Sciatic nerve (tissue), 2 donors: Measurements from ENCODE around the gene VAT1L. TPM values are rescaled to one million over a fixed set of nuclear protein-coding genes. Genes with fewer than 3 reads are reported as not detected.
"Not testable (repeated sequence)": the region's sequence is repeated elsewhere in the genome, so short reads cannot be mapped to it uniquely, and the experiment has no call there.

Experiments used
- ATAC-seq: fragments of 200-7000 bp; cut with Tn5 transposase; one replicate; pipeline ENCODE4 v1.9.1; 2020; ENCODE audit warnings: mild to moderate bottlenecking, moderate library complexity
- DNase-seq: peaks from one replicate; pipeline ENCODE4 v3.0.0-alpha.2; 2020; ENCODE audit warnings: low spot score
- intact Hi-C: fragments of 100-400 bp; cut with DNase I; formaldehyde crosslinking; loops from one replicate; pipeline ENCODE4 v1.14.2; 2022
- total RNA-seq: library from RNA; stranded (reverse); fragmentation: NEBNext Ultra II Directional; extraction: Animal tissue kit (Norgen Biotek cat#: 25700); gene quantifications from one replicate; pipeline ENCODE4 v1.2.1, GENCODE V29; 2021
- donor health status: DM: no; HTN: no; CAD: no.
- donor health status: DM: no; HTN: no; CAD: no.

Gene VAT1L
- total RNA-seq, 1 donor from 2014 or later = 36.1 TPM

DNA sequence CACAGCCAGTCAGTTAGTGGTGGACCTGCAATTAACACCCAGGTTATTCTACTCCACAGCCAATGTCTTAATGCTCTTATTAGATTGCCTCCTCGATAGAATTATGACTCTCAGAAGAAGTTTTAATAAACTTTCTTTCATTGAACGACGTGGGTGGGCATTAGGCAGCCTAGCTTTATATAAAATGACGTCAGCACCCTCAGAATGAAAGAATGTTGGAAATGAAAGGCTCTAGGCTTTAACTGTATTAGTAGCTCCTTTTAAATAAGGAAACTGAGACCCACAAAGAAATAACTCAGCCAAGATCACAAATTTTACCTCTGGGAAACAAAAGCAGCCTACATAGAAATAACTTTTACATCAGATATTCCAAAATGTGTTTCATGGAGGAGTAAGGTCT lies 142.7 kb downstream of the VAT1L start:
- ATAC-seq (no peak), DNase-seq (no peak)
- intact Hi-C loops = no loop called here

DNA sequence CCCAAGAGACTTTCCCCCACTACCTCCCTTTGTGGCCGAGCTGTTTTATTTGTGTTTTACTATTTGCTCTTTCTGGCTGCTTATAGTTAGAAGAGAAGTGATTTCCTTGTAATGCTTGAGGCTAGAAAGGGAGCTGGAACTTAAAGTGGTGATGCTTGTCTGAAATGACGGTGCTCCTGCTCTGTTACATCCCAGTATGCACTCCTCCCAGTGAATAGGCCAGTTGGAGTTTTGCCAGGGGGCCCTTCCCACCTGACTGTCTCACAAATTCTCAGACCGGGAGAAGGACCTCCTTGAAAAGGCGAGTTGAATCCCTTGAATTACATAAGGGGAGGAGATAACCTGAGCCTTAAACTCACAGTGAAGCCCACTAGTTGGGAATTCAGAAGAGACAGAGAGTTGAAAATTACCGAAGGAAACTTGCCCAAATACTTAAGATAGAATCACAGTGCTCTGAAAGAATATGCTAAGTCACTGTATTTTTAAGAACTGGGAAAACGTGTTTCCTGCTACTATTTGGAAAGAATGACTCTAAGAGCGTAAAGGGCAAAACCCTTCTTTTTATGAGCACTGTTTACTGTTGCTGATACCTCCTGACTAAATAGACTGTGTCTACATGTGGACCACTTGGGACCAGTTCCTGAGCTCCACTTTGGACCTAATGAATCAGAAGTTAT lies 149.2 kb downstream of the VAT1L start:
- ATAC-seq = peak; percentile 65
- intact Hi-C loops = no loop called here
- DNase-seq = peak; percentile 63

DNA sequence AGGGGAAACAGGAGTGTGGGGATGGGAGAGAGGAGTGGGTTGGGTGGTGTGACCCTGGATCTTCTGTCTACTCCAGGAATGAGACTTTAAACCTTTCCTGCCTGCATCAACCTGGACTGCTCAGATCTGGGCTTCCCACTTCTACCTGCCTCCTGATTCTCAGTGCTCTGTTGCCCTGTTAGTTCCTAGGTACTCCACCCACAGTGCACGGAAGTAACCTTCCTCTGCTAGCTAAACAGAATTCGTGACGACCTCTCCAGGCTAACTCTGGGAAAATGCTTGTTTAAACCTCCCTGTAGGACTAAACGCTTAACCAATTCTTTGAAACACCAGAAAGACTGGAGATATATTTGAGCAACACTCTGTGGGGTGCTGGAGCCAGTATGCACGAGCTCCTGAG lies 150.5 kb downstream of the VAT1L start:
- ATAC-seq = no peak
- no peak for DNase-seq
- intact Hi-C loops = no loop called here

DNA sequence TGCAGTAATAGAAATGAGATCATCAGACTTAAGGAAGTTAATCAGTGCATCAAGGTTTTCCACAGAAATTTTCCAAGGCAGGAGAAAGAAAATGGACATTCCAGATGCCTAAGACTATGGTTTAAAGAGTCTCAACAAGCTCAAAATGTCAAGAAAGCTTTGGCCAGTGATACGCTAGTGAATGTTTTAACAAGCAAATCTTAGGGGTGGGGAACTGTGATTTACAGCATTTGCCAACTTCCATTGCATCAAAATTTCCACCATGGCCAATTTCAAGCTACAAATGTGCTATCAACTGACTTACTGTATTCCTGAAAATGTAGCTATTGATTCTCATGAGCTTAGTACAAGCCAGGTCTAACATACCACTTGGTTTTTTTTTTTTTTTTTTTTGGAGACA lies 151.6 kb downstream of the VAT1L start:
- intact Hi-C loops = no loop called here
- DNase-seq (no peak), ATAC-seq (no peak)

DNA sequence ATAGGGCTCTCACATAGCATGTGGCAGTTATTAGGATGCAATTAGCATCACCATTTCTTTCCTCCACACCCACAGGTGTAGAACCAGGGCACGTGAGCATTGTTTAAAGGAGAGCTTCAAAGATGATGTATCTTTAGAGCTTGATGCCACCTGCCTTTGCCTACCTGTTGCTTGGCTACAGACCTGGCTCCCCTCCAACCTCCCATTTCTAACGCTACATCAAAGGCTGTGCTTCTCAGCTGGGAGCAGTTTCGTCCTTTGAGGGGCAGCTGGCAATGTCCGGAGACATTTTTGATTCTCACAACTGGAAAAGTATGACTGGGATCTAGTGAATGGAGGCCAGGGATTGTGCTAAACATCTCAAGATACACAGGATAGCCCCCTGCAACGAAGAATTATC lies 155.4 kb downstream of the VAT1L start:
- intact Hi-C loops = no loop called here
- no peak for ATAC-seq
- DNase-seq = no peak

DNA sequence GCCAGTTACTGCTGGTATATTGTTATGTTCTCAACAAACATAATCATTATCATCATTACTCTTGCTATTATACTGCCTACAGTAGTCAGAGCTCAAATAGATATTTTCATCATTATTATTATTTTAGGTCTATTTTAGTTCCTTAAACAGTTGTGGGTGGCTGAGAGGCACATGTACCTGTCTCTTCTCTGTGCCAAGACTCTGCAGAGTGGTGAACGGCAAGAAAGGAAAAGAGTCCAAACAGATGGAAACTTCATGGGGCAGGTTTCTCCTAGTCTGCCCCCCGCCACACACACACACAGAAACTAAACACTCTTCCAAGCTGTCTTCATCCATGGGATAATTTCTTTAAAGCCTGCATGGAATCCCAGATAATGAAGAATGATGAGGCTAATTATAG lies 156.3 kb downstream of the VAT1L start:
- DNase-seq (no peak), ATAC-seq (no peak)
- intact Hi-C loops = no loop called here

DNA sequence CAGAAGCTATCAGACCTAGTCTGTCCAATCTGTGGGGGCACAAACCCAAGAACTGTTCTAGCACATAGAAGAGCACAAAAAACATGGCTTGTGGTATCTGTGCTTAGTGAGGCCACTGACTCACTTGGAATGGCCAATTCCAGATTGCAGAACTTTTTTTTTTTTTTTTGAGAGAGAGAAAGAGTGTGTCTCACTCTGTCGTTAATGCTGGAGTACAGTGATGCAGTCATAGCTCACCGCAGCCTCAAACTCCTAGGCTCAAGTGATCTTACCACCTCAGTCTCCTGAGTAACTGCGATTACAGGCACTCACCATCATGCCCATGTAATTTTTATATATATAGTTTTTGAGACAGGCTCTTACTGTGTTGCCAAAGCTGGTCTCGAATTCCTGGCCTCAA lies 156.8 kb downstream of the VAT1L start:
- DNase-seq (no peak), ATAC-seq (no peak)
- intact Hi-C loops = no loop called here

DNA sequence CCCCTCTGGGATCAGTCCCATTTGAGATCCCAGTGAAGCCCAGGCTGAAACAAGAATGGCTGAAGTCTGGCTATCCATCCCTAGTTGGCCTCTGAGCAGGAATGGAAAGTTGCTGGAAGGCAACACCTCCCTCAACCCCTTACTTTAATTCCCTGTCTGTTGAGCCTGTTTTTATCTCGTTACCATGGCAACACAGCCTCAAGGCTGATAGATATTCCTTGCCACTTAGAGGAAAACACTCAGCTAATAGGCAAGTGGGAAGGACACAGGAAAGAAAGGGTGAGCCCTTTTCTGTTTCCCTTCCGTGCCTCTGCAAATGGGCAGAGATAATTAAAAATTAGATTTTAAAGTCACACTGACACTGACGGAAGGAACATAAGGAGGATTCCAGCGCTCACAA lies 158.5 kb downstream of the VAT1L start:
- intact Hi-C loops = no loop called here
- DNase-seq (no peak), ATAC-seq (no peak)

DNA sequence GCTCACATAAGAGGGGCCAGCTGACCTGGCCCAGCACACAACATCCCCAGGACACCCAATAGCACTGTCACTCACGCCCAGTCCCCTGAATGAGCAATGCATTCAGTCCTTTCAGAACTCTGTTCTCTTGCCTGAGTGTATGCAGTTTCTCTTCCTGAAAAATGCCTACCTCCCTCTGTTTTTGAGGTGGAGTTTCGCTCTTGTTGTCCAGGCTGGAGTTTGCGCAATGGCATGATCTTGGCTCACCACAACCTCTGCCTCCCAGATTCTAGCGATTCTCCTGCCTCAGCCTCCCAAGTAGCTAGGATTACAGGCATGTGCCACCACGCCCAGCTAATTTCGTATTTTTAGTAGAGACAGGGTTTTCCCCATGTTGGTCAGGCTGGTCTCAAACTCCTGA lies 159.2 kb downstream of the VAT1L start:
- ATAC-seq, DNase-seq, intact Hi-C loops: not testable (repeated sequence)

DNA sequence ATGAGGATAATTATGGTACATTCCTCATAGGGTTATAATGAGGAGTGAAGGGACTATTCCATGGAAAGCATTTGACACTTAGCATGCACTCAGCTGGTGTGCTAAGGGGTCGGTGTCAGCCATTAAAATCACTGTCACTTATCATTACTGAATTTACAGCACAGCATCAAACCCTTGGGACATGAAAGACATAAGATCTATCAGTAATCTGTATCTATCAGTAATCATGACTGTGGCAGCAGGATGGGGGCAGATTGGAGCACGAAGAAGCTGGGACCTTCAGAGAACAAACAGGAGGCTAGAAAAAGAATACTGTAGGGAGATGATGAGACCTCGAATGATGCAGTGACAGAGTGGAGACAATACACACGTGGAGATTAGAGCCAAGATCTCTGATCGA lies 160.5 kb downstream of the VAT1L start:
- DNase-seq (no peak), ATAC-seq (no peak)
- intact Hi-C loops = no loop called here

DNA sequence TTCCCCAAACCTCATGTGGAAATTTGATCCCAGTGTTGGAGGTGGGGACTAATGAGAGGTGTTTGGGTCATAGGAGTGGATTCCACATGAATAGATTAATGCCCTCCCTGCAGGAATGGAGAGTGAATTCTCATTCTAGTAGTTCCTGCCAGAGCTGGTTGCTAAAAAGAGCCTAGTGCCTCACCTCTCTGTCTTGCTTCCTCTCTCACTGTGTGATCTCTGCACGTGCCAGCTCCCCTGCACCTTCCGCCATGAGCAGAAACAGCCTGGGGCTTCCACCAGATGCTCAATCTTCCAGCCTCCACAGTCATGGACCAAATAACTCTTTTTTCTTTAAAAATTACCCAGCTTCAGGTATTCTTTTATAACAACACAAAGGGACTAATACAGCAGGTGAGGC lies 161.1 kb downstream of the VAT1L start:
- ATAC-seq (no peak), DNase-seq (no peak)
- intact Hi-C loops = no loop called here

DNA sequence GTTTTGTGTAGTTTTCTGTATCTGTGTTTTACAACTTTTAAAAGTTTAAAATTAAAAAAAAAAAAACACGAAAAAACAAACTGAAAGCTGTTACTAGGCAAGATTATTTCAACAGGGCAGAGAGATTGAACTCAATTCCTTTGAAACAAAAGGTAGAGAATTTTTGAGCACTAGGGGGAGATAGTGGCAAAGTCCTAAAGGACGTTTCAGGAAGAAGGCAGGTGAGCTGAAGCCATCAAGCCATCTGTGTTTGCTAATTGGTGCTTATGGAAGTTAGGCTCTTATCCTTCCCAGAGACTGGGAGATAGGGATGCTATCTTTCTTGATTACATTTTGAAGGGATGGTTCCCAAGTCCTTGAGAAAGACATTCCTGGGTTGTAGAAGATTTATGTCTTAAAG lies 163.4 kb downstream of the VAT1L start:
- intact Hi-C loops = no loop called here
- ATAC-seq = no peak
- no peak for DNase-seq

DNA sequence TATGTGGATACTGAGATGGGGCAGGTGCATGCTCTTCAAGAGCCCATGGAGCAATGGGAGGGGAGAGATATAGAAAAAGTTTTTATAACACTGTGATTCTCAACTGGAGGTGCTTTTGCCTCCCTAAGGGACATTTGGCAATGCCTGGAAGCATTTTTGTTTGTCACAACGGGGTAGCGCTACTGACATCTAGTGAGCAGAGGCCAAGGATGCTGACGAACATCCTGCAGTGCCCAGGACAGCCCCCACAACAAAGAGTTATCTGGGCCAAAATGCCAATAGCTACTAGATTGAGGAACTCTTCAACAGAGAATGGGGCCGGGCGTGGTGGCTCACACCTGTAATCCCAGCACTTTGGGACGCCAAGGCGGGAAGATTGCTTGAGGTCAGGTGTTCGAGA lies 166.8 kb downstream of the VAT1L start:
- DNase-seq = no peak
- intact Hi-C loops = no loop called here
- ATAC-seq = no peak

DNA sequence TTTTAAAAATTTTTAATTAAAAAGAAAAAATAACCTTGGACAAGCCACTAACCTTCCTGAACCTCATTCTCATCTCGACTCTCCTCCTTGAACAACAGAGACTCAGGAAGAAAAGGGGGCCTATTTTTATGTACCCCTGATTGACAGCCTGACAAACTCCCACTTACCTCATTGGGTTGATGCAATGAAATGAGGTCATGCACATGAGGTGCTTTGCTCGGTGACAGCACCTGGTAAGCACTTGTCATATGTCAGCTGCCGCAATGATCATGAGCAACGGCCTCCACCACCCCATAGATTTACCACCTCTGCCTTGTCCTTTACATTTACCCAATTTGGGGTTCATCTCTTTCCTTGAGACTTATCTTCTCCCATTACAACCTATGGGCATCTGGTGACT lies 167.9 kb downstream of the VAT1L start:
- ATAC-seq (no peak), DNase-seq (no peak)
- intact Hi-C loops = no loop called here

DNA sequence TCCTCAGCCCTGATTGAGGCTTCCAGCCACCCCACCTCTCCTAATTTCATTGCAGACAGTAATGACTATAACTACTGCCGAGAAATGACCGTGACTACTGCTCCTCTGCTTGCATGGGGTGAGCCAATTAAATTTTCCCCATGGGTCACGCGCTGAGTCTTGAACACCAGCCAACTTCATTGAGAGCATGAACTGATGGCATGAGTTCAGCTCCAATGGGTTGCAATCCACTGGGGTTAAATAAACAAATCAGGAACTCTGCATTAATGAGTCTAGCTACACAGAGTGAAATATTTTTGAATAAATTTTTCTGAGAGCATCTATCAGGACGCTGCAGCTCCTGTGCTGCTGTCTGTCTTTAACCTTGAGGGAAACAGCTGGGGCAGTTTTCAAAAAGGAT lies 172.4 kb downstream of the VAT1L start:
- no peak for DNase-seq
- intact Hi-C loops = no loop called here
- no peak for ATAC-seq

DNA sequence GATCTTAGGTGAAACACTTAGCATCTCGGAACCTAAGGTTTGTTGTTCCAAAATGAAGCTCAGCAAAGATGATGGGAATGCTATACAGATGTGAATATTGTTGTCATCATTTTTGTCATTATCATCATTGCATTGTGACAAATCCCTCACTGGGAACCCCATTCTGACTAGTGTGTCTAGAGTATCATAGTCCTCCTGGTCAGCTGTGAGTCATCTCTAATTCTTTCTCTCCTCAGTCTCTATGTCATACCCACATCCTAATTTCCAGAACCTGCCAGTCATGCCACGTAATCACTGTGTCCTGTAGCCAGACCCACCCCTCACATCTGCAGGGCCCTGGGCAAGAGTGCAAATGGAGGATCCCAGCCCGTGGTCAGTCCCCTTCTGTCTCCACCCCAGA lies 173.4 kb downstream of the VAT1L start:
- ATAC-seq = no peak
- intact Hi-C loops = no loop called here
- DNase-seq = no peak

DNA sequence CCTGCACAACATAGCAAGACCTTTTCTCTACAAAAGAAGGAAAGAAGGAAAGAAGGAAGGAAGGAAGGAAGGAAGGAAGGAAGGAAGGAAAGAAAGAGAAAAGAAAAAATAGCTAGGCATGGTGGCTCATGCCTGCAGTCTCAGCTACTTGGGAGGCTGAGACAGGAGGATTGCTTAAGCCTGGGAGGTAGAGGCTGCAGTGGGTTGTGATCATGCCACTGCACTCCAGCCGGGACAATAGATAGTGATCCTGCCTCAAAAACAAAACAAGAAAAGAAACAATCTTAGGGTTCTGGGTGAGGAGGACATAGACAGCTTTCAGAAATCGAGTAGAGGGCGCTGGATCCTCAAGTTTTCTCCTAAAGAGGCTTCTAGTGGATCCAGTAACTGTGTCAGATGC lies 174.3 kb downstream of the VAT1L start:
- no peak for ATAC-seq
- intact Hi-C loops = no loop called here
- no peak for DNase-seq

DNA sequence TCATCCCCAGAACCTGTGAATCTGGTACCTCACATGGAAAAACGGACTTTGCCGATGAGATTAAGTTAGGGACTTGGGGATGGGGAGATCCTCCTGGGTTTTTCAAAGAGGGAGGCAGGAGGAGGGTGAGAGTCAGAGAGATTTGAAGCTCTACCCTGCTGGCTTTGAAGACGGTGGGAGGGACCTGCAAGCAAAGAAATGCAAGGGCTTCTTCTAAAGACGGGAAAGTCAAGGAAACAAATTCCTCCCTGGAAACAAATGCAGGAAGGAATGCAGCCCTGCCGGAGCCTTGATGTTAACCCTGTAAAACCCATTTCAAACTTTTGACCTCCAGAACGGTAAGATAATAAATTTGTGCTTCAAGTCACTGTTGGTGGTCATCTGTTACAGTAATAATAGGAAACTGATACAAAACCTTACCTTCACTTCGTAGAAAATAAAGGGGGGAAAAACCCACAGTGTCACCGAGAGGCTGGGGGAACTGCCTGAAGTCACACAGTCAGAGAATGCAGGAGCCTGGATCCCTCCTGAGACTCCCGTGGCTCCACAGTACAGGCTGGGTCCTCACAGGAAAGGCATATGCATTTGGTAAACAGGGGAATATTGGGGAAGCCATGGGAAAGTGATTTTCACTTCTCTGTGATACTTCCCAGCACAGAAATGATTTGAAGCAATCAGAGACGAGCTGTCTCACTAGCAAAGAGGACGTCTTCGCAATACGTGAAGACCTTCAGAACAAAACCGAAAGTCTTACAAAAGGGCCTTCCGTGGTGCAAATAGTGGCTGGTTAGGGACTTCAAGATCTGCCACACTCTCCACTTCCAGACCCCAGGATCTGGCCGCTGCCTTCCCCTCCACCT lies 175.1 kb downstream of the VAT1L start:
- ATAC-seq (no peak), DNase-seq (no peak)
- intact Hi-C loops = no loop called here

DNA sequence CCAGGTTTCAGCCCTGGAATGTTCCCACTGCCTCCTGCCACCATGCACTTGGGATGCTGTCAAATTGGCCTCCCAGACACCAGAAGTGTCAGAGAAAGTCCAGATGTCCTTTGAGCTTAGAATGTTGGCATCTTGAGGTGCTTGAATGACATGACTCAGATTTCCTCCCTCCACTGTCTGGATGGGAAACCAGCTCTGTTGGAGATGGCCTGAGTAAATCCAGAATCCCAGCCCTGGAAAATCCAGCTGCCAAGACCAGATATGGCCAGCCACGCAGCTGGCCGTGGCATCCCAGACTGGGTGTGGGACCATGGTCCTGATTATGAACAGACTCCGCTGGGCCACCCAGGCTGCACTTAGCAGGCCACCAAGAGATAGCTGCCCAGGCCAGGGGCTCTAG lies 177.0 kb downstream of the VAT1L start:
- no peak for DNase-seq
- intact Hi-C loops = no loop called here
- no peak for ATAC-seq

DNA sequence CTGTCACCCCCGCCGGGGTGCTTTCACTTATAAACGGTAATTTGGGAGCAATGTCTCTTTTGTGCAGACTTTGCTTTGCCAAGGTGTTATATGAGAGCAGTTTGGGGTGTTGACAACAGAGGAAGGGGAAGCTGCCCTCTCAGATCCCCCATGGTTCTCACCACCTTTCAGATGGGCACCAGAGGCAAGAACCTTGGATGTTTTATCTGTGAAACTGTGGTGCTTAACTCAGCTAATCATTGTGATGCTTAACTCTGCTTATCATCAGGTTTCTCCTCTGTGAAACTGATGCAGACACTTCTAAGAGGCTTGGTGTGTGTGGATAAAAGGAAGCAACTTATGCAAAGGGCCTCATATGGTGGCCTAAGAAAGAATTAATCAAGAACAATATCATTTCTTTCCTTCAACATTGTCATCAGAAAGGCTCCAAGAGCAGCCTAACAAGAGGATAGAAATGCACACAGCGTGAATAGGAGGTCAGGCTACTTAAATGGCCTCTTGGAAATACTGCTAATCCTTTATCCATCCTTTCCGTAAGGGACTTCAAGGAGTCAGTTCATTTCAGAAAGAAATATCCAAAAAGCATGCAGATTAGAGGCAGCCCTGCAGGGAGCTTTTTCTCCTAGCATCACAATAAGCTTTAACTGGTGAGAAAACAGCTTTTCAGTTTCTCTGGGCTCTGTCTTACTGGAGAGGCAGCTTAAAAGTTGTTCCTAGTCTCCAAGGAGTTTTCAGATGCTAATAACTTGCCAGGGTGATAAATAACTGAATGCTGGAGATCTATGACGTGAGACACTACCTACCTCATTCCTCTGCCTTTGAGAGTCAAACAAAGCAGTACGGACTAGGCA lies 178.9 kb downstream of the VAT1L start:
- DNase-seq (no peak), ATAC-seq (no peak)
- intact Hi-C loops = no loop called here
